ENCODE results near the gene TDG.

DNA sequence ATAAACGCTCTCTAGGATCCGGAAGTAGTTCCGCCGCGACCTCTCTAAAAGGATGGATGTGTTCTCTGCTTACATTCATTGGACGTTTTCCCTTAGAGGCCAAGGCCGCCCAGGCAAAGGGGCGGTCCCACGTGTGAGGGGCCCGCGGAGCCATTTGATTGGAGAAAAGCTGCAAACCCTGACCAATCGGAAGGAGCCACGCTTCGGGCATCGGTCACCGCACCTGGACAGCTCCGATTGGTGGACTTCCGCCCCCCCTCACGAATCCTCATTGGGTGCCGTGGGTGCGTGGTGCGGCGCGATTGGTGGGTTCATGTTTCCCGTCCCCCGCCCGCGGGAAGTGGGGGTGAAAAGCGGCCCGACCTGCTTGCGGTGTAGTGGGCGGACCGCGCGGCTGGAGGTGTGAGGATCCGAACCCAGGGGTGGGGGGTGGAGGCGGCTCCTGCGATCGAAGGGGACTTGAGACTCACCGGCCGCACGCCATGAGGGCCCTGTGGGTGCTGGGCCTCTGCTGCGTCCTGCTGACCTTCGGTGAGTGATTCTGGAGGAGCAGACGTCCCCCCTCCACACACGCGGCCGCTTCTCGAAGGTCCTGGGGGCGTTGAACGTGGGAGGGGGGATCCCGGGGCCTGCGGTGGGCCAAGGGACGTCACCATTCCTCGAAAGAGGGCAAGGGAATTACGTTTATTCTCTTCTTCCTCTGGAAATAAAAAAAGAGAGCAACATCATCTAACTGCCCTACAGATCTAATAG, 35.5 kb upstream of the TDG start, which contains the start of gene HSP90B1:
- TF ChIP-seq EZH2 (IDR thresholded peaks at IDR 0.05; ENCODE audit: borderline replicate concordance, low read length) = no peak
- TF ChIP-seq, protein P1, sequence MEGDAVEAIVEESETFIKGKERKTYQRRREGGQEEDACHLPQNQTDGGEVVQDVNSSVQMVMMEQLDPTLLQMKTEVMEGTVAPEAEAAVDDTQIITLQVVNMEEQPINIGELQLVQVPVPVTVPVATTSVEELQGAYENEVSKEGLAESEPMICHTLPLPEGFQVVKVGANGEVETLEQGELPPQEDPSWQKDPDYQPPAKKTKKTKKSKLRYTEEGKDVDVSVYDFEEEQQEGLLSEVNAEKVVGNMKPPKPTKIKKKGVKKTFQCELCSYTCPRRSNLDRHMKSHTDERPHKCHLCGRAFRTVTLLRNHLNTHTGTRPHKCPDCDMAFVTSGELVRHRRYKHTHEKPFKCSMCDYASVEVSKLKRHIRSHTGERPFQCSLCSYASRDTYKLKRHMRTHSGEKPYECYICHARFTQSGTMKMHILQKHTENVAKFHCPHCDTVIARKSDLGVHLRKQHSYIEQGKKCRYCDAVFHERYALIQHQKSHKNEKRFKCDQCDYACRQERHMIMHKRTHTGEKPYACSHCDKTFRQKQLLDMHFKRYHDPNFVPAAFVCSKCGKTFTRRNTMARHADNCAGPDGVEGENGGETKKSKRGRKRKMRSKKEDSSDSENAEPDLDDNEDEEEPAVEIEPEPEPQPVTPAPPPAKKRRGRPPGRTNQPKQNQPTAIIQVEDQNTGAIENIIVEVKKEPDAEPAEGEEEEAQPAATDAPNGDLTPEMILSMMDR (IDR thresholded peaks at IDR 0.05; ENCODE audit: low read length) = no peak
